A172 (cell line): ENCODE measurements around the gene TMEM132D. TPM values are rescaled to one million over a fixed set of nuclear protein-coding genes. Genes with fewer than 3 reads are reported as not detected.
"Not testable (repeated sequence)": the region's sequence is repeated elsewhere in the genome, so short reads cannot be mapped to it uniquely, and the experiment has no call there.

Source experiments
- DNase-seq: peaks from one replicate; pipeline ENCODE4 v3.0.0-alpha.2; 2015; ENCODE audit warnings: low spot score
- total RNA-seq: library from RNA; depleted of rRNA; stranded (reverse); fragments of >200 nt; shearing (Covaris generic); gene quantifications from 2 replicates; pipeline ENCODE4 v1.2.3, GENCODE V29; 2014

TMEM132D gene
- total RNA-seq, 1 experiment from 2014 or later, result not detected

DNA sequence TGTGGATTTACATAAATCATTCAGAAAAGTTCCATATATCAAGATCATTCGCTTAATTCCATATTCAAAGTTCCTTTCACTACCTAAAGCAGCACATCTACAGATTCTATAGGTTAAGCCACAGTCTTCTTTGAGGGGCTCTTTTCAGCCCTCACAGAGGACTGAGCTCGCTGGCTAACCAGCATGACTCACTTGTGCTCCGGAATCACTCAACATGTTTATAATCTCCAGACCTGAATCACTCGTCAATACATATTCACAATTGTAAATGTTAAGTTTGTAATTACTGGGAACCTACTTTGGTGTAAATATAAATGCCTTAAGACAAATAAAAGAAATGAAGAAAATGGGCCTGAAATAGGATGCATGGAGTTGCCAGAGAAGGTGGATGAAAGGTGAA lies 315.7 kb downstream of the TMEM132D start:
- DNase-seq, result no peak

DNA sequence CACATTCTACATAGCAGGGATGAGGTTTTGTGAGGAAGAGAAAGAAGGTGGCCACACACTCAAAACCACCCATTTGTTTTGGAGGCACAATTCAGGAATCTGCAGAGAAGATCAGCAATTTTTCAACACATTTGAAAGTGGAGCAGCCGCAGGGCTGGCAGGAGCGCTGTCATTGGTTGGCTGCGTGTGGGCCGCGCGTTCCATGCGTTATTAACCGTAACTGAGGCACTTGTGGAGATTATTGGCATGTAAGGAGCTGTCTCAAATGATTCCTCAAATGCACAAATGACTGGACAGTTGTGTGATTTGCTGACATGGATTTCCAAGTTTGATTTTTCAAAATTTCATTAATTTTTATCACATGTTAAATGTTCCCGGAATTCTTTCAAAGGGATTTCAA lies 318.5 kb downstream of the TMEM132D start:
- no peak for DNase-seq

DNA sequence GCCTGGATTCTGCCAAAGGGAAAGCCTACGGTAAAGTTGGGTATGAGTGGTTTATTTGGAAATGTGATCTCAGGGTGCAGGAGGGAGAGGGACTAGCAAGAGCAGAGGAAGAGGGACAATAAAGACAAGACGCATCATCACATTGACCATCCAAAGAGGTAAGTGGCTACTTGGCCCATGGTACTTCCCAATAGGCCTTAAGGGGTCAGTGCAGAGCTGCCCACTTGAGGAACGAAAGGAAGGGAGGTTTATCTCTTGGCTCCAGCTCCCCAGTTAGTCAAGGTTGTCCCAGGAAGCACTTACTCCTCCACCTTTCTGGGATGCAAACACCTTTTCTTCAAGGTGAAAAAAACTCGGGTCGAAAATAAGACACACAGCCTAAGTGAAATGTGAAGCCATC lies 323.9 kb downstream of the TMEM132D start:
- no peak for DNase-seq

- DNase-seq, result no peak
Observed at GRCh38 chr12:129571901-129572494, 331.8 kb downstream of the TMEM132D start.

DNA sequence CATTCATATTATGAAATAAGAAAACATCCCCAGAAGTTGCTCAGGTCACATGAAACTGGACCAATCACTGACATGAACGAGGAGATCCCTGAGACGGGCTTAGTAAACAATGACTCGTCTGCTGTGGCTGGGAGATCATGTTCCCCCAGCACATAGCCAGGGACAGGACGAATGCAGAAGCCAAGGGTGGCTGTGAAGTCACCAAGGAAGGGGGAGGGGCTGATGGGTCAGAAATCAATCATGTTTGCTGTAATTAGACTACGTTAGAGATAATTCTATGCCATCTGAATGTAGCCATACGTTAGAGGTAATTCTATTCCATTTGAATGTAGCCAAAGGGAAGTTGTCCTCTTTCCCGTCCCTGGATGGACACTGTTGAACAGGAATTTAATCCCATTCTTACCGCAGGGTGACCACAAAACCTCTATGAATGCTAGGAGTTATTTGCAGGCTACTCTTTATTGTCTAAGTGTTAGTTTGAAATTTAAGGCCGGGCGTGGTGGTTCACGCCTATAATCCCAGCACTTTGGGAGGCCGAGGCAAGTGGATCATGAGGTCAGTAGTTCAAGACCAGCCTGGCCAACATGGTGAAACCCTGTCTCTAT lies 332.9 kb downstream of the TMEM132D start:
- no peak for DNase-seq

DNA sequence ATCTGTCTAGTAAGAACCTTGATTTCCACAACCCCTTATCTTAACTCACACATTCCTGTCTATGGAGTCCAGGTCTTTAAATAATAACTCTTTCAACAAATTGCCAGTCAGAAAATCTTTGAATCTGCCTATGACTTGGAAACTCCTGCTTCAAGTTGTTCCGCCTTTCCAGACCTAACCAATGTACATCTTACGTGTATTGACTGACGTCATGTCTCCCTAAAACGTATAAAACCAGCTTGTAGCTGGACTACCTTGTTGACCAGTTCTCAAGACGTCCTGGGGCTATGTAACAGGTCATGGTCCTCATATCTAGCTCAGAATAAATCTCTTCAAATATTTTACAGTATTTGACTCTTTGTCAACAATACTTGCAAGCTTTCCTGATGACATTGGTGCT lies 337.0 kb downstream of the TMEM132D start:
- DNase-seq, result no peak

- no peak for DNase-seq
Observed at GRCh38 chr12:129564768-129565167, 339.1 kb downstream of the TMEM132D start.

- no peak for DNase-seq
Observed at GRCh38 chr12:129563266-129563665, 340.6 kb downstream of the TMEM132D start.

DNA sequence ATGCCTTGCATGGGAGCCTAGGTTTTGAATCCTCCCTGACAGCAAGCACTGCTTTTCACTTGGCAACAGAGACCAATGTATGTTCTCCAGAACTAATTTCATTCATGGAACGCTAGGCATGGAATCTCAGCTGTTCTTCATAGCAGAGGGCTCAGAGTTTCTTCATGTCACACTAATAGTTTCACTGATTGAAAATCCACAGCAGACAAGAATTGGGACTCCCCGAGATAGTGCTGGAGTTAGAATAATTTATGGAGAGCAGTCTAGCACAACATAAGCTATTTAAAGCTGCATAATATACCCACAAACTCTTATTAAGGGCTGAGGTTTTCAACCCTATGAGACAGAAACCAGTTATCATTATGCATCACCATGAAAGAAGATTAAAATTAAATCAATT lies 342.5 kb downstream of the TMEM132D start:
- DNase-seq, result no peak

DNA sequence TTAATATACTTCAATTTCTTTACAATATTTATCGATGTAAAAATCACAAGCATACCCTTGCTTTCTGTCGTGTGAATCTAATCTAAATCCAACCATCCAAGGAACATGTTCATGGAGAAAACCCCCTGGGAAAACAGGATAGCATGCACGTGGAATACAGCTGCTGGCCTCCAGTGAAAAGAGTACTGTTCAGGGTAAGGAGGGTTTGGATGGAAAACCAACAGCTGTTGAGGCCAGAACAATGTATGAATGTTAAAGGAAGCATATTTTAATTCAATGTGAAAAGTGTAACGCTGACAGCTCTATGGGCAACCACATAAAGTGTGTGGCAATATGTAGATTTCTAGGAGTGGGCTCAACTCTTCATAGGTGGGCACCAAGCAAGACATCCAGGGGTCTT lies 344.0 kb downstream of the TMEM132D start:
- DNase-seq, result no peak

DNA sequence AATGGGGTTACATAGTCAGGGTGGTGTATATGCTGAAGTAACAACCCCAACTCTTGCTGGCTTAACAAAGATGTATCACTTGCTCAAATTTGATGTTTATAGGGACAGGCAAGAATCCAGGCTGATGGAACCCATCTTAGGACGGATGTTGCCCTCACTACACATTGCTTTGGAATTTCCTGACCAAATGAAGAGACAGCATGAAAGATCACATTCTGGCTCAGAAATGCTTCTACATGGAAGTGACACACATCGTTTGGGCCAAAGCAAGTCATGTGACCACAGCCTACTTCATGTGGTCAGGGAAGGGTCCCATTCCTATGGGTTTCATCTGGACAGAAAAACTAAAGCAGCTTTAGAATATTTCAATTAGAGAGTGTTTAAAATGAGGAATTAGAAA lies 345.8 kb downstream of the TMEM132D start:
- no peak for DNase-seq

DNA sequence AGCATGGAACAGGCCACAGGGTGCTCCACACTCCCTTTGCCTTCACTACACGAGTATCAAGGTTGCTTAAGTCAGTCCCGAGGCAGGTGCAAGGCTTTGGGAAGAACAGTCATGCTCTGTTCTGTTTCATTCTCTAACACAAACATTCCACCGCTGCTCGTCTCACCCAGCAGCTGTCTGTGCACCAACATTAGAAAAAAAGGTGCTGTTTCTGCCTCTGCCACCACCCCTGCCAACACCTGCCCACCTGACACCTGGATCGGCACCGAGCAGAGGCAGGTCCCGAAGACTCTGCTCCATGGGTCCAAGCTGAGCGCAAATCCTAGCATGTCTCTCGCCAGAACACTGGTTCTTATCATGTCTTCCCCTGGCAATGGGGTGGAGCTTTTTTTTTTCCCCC lies 347.7 kb downstream of the TMEM132D start:
- no peak for DNase-seq

- DNase-seq, result no peak
Observed at GRCh38 chr12:129552996-129553750, 350.7 kb downstream of the TMEM132D start.

DNA sequence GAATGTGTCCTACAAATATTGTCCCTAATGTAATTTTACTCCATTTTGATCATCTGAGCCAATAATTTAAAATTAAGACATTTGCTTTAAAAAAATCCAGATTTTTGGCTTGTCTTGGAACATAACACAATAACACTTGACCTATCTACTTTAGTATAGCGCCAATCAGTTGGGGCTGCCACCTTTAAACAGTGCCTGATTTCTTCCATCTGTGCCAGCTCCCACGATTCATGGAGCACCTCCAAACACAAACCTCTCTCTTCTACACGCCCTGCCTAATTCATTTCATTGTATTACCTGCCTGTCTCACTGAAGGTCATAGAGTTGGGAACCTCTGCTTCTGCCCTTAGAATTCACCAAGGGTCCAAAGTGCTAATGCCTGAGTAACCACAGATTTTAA lies 352.4 kb downstream of the TMEM132D start:
- no peak for DNase-seq

DNA sequence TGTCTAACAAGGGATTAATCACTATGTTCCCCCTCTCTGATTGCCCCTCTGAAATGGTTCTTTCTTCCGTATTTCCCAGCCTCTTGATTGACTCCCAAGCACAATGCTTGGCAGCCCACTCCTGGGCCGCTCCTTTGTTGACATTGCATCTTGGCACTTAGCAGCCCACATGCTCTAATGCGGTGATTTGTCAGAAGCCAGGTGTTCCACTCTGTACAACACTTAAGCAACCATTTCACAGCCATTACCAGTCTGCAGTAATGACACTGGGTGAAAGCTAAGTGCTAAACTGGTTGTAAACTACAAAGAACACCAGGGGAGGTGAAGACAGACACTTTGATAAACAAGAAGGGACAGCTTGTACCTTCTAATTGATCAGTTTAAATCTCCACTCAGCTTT lies 353.5 kb downstream of the TMEM132D start:
- no peak for DNase-seq

- no peak for DNase-seq
Observed at GRCh38 chr12:129549656-129550055, 354.2 kb downstream of the TMEM132D start.

GRCh38 chr12:129549020-129549419 lies 354.8 kb downstream of the TMEM132D start:
- not testable (repeated sequence) for DNase-seq

- DNase-seq, result no peak
Observed at GRCh38 chr12:129544716-129545115, 359.1 kb downstream of the TMEM132D start.

- no peak for DNase-seq
Observed at GRCh38 chr12:129540954-129541353, 362.9 kb downstream of the TMEM132D start.

GRCh38 chr12:129540249-129540648 lies 363.6 kb downstream of the TMEM132D start:
- no peak for DNase-seq

DNA sequence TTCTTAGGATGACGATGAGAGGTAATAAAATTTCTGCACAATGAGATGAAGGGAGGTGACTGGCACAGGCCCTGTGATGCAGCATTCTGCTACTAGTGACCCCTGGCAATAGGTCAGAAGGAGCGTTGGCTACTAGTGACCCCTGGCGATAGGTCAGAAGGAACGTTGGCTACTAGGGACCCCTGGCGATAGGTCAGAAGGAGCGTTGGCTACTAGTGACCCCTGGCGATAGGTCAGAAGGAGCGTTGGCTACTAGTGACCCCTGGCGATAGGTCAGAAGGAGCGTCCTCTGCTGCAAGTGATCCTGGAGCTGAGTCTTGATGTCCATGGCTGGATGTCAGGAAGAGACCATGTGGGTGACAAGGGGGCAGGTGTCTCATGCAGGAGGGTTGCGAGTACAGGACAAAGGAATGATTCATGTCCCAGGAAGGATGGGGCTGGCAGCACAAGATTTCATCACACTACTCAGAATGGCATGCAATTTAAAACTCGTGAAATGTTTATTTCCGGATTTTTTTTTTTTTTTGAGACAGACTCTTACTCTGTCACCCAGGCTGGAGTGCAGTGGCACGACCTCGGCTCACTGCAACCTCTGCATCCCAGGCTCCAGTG lies 365.0 kb downstream of the TMEM132D start:
- DNase-seq, result not testable (repeated sequence)

- no peak for DNase-seq
Observed at GRCh38 chr12:129538137-129538536, 365.7 kb downstream of the TMEM132D start.
